Loucy (cell line): ENCODE measurements around the gene ADAMTS4.

ENCODE experiments used
- H2AFZ ChIP-seq: fragments of 200-600 bp; sonication (generic); 2 replicates; pipeline ENCODE4 v1.6.0; 2016; ENCODE audit warnings: antibody characterized with exemption, mild to moderate bottlenecking, low read length, moderate library complexity
- H3F3A ChIP-seq: fragments of 200-600 bp; 2 replicates; pipeline ENCODE4 v1.6.0; 2016; ENCODE audit warnings: antibody characterized with exemption, low read depth, mild to moderate bottlenecking
- H3K27me3 ChIP-seq: fragments of 200-600 bp; sonication (generic); 2 replicates; pipeline ENCODE4 v1.6.1; 2014; ENCODE audit warnings: low read length, mild to moderate bottlenecking; ENCODE audit not compliant: insufficient read depth, poor library complexity, severe bottlenecking
- H3K36me3 ChIP-seq: fragments of 200-600 bp; sonication (generic); 2 replicates; pipeline ENCODE4 v1.6.1; 2016; ENCODE audit warnings: low read length; ENCODE audit not compliant: insufficient read depth
- H3K4me1 ChIP-seq: fragments of 200-600 bp; sonication (generic); 2 replicates; pipeline ENCODE4 v1.5.1; 2014; ENCODE audit warnings: low read length, mild to moderate bottlenecking; ENCODE audit not compliant: insufficient read depth, poor library complexity, severe bottlenecking
- H3K4me2 ChIP-seq: fragments of 200-600 bp; sonication (generic); 2 replicates; pipeline ENCODE4 v1.6.0; 2014; ENCODE audit warnings: antibody characterized with exemption, low read length, low read depth, mild to moderate bottlenecking; ENCODE audit not compliant: poor library complexity, severe bottlenecking
- H3K4me3 ChIP-seq: fragments of 200-600 bp; sonication (generic); 2 replicates; pipeline ENCODE4 v1.5.1; 2014; ENCODE audit warnings: low read length, mild to moderate bottlenecking, mixed read lengths; ENCODE audit not compliant: poor library complexity, severe bottlenecking
- H3K79me2 ChIP-seq: fragments of 200-600 bp; sonication (generic); 2 replicates; pipeline ENCODE4 v1.6.1; 2014; ENCODE audit warnings: low read length; ENCODE audit not compliant: insufficient read depth
- H3K9ac ChIP-seq: fragments of 200-600 bp; sonication (generic); 2 replicates; pipeline ENCODE4 v1.6.0; 2014; ENCODE audit warnings: mild to moderate bottlenecking, low read depth, low read length, moderate library complexity; ENCODE audit not compliant: poor library complexity, severe bottlenecking
- H3K9me2 ChIP-seq: fragments of 200-600 bp; sonication (generic); replicated peaks from 2 replicates; pipeline ENCODE4 v1.6.1; 2016; ENCODE audit warnings: low read depth, low read length, mixed read lengths
- H3K9me3 ChIP-seq: fragments of 200-600 bp; sonication (generic); 2 replicates; pipeline ENCODE4 v1.6.1; 2014; ENCODE audit warnings: mild to moderate bottlenecking, antibody characterized with exemption, low read length, low read depth; ENCODE audit not compliant: insufficient read depth
- H4K20me1 ChIP-seq: fragments of 200-600 bp; sonication (generic); 2 replicates; pipeline ENCODE4 v1.6.0; 2014; ENCODE audit warnings: antibody characterized with exemption, low read length, mild to moderate bottlenecking; ENCODE audit not compliant: insufficient read depth, poor library complexity, severe bottlenecking
- CTCF ChIP-seq: fragments of 200-600 bp; sonication (generic); conservative IDR thresholded peaks from 2 replicates; pipeline ENCODE4 v1.5.1; 2014; ENCODE audit warnings: mild to moderate bottlenecking, antibody characterized with exemption, low read length
- EZH2phosphoT487 ChIP-seq: fragments of 200-600 bp; IDR thresholded peaks from 2 replicates; pipeline ENCODE4 v1.6.1; 2018; ENCODE audit warnings: antibody characterized with exemption, mild to moderate bottlenecking, moderate library complexity, borderline replicate concordance

ADAMTS4 gene

GRCh38 chr1:161172776-161173376 lies 26.0 kb downstream of the ADAMTS4 start:
- Histone ChIP-seq H3K4me3 (no peak overlapping the region), H3K27me3 (no peaks in the 10 kb centered on the region), H3K4me2 (no peak overlapping the region), H3K4me1 (peaks cover 25% of the 10 kb centered on the region), H3K9me2 (no peaks in the 10 kb centered on the region), H3K9me3 (no peaks in the 10 kb centered on the region), H3K36me3 (peaks cover 36% of the 10 kb centered on the region; the same call in 1 of the 2 replicates), H3K79me2 (peaks cover 28% of the 10 kb centered on the region), H3F3A (no peaks in the 10 kb centered on the region), H2AFZ (no peak overlapping the region), H3K9ac (no peak overlapping the region), H4K20me1 (peaks cover 6% of the 10 kb centered on the region)
- no peak for TF ChIP-seq EZH2phosphoT487
- no peak for TF ChIP-seq CTCF

- Histone ChIP-seq H4K20me1 (peaks cover 6% of the 10 kb centered on the region), H3K79me2 (peaks cover 31% of the 10 kb centered on the region), H3K36me3 (peaks cover 36% of the 10 kb centered on the region; the same call in 1 of the 2 replicates)
These were observed 26.5 kb downstream of the ADAMTS4 start for GRCh38 chr1:161172349-161172748.

GRCh38 chr1:161171696-161172095 lies 27.2 kb downstream of the ADAMTS4 start:
- TF ChIP-seq EZH2phosphoT487 (no peak), CTCF (no peak)
- Histone ChIP-seq H3F3A (no peaks in the 10 kb centered on the region), H3K9me3 (no peaks in the 10 kb centered on the region), H3K9me2 (no peaks in the 10 kb centered on the region), H3K4me3 (no peak overlapping the region), H4K20me1 (peaks cover 5% of the 10 kb centered on the region), H3K4me1 (peaks cover 26% of the 10 kb centered on the region), H3K36me3 (peaks cover 36% of the 10 kb centered on the region; the same call in 1 of the 2 replicates), H3K4me2 (no peak overlapping the region), H3K9ac (no peak overlapping the region), H3K27me3 (no peaks in the 10 kb centered on the region), H3K79me2 (peaks cover 25% of the 10 kb centered on the region), H2AFZ (no peak overlapping the region)

More at GRCh38 chr1:161172349-161172748, 26.5 kb downstream of the ADAMTS4 start:
- Histone ChIP-seq H3K9me3 (no peaks in the 10 kb centered on the region), H3K4me3 (no peak overlapping the region), H3K9me2 (no peaks in the 10 kb centered on the region), H3K4me1 (peaks cover 22% of the 10 kb centered on the region), H2AFZ (no peak overlapping the region), H3K9ac (no peak overlapping the region), H3F3A (no peaks in the 10 kb centered on the region), H3K4me2 (no peak overlapping the region), H3K27me3 (no peaks in the 10 kb centered on the region)
- TF ChIP-seq CTCF (no peak), EZH2phosphoT487 (no peak)
